Endothelial cell of umbilical vein (primary cell): ENCODE data around the gene LENG8. TPM values are rescaled to one million over a fixed set of nuclear protein-coding genes. Genes with fewer than 3 reads are reported as not detected.

Experiments
- BruUV-seq: library from RNA; stranded (reverse); fragments of 400-500 nt; replicated peaks from 2 replicates; lab custom pipeline; 2021; lab: Mats Ljungman, UMichigan
- CTCF ChIA-PET: fragments of 300-600, 350-600 bp; sonication (Branson Sonifier 250); formaldehyde crosslinking; loops from one replicate; lab custom pipeline; 2021; ENCODE audit warnings: antibody characterized with exemption, inconsistent platforms; lab: Charles Lee
- POLR2A ChIA-PET: fragments of 300-600, 350-600 bp; sonication (Branson Sonifier 250); formaldehyde crosslinking; loops from one replicate; lab custom pipeline; 2021; ENCODE audit warnings: antibody characterized with exemption, inconsistent platforms; lab: Charles Lee
- DNase-seq: peaks from one replicate; pipeline ENCODE4 v3.0.0-alpha.2; 2011; ENCODE audit warnings: low read depth, low spot score
- FAIRE-seq: peaks from 2 replicates; lab custom pipeline; 2011; peaks lifted over from hg19 to GRCh38; lab: Jason Lieb, UNC
- H2AFZ ChIP-seq: 2 replicates; pipeline ENCODE4 v1.6.0; 2012; ENCODE audit warnings: low read depth, low read length, control low read depth, inconsistent platforms
- H3K27ac ChIP-seq: 2 replicates; pipeline ENCODE4 v1.5.1; 2011; ENCODE audit warnings: low read depth, mild to moderate bottlenecking, control low read depth, low read length, moderate library complexity; ENCODE audit not compliant: insufficient read depth
- H3K27me3 ChIP-seq, 2 experiments: 2 replicates each; pipeline versions ENCODE4 v1.6.0 to v1.6.1; 2011; ENCODE audit warnings: low read length in 2 of 2, mixed read lengths in 1 of 2; ENCODE audit not compliant: control insufficient read depth in 2 of 2, insufficient read depth in 2 of 2
- H3K36me3 ChIP-seq, 2 experiments: 2 replicates in 1 of 2; 3 replicates in 1 of 2; pipeline ENCODE4 v1.5.1; 2011; ENCODE audit warnings: low read length in 2 of 2, mild to moderate bottlenecking in 1 of 2, moderate library complexity in 1 of 2; ENCODE audit not compliant: control insufficient read depth in 2 of 2, insufficient read depth in 2 of 2; ENCODE audit errors: extremely low read depth in 1 of 2
- H3K4me1 ChIP-seq: 3 replicates; pipeline ENCODE4 v1.5.1; 2011; ENCODE audit warnings: mild to moderate bottlenecking, low read length; ENCODE audit not compliant: control insufficient read depth, insufficient read depth; ENCODE audit errors: extremely low read depth
- H3K4me2 ChIP-seq: 2 replicates; pipeline ENCODE4 v1.6.1; 2011; ENCODE audit warnings: low read length, control low read depth, mixed read lengths; ENCODE audit not compliant: insufficient read depth
- H3K4me3 ChIP-seq, 3 experiments: fragments of 200-600 bp in 1 of 3; sonication (generic), shearing (Covaris generic) in 1 of 3; replicated peaks in 1 of 3; 2 replicates each; pipeline ENCODE4 v1.5.1; 2011 to 2016; ENCODE audit warnings: control low read depth in 3 of 3, low read length in 3 of 3, mild to moderate bottlenecking in 2 of 3, inconsistent platforms in 1 of 3, low read depth in 1 of 3, moderate library complexity in 1 of 3; ENCODE audit not compliant: insufficient read depth in 1 of 3
- H3K79me2 ChIP-seq: 2 replicates; pipeline ENCODE4 v1.6.0; 2012; ENCODE audit warnings: low read length, inconsistent platforms; ENCODE audit not compliant: control insufficient read depth, insufficient read depth
- H3K9ac ChIP-seq: replicated peaks from 2 replicates; pipeline ENCODE3; 2011; ENCODE audit warnings: low read length, control low read depth; ENCODE audit not compliant: insufficient read depth; ENCODE audit errors: extremely low read depth
- H3K9me1 ChIP-seq: replicated peaks from 3 replicates; pipeline ENCODE4 v1.6.0; 2011; ENCODE audit warnings: mild to moderate bottlenecking, low read length; ENCODE audit not compliant: control insufficient read depth, insufficient read depth; ENCODE audit errors: extremely low read depth
- H3K9me3 ChIP-seq: replicated peaks from 2 replicates; pipeline ENCODE4 v1.5.1; 2012; ENCODE audit warnings: low read length, inconsistent platforms; ENCODE audit not compliant: control insufficient read depth, insufficient read depth
- H4K20me1 ChIP-seq: replicated peaks from 2 replicates; pipeline ENCODE3; 2011; ENCODE audit warnings: mild to moderate bottlenecking, low read length; ENCODE audit not compliant: control insufficient read depth, insufficient read depth; ENCODE audit errors: extremely low read depth
- EZH2 ChIP-seq: IDR thresholded peaks from 2 replicates; pipeline ENCODE4 v1.6.1; 2012; ENCODE audit warnings: borderline replicate concordance, low read depth, mild to moderate bottlenecking, moderate library complexity, low read length, inconsistent platforms; ENCODE audit not compliant: severe bottlenecking
- GATA2 ChIP-seq: IDR thresholded peaks from 2 replicates; pipeline ENCODE4 v1.7.0; 2011; ENCODE audit warnings: low read depth, mild to moderate bottlenecking, moderate library complexity, mixed read lengths, low read length; ENCODE audit not compliant: insufficient read length, insufficient read depth
- dilution Hi-C: fragments of 300-500 bp; cut with MboI; formaldehyde crosslinking; loops from one replicate; pipeline ENCODE4 v1.15.0; 2019; ENCODE audit warnings: low sequenced_read_pairs; ENCODE audit not compliant: extremely low pct_ligation_motif_present
- intact Hi-C: fragments of 100-400 bp; cut with micrococcal nuclease; formaldehyde crosslinking; loops from one replicate; pipeline ENCODE4 v1.10.0; 2022
- polyA plus RNA-seq, 4 experiments: library from polyadenylated mRNA; depleted of rRNA in 3 of 4; stranded (reverse) in 3 of 4; unstranded in 1 of 4; fragments of >200 nt; gene quantifications; 2 replicates each; pipeline versions ENCODE4 v1.2.1 to v1.2.3, GENCODE V29; 2011 to 2012; ENCODE audit warnings: missing spikeins in 1 of 4
- total RNA-seq: library from RNA; stranded (reverse); gene quantifications from 2 replicates; pipeline ENCODE4 v1.2.3, GENCODE V29; 2021

LENG8 gene
- total and polyA plus RNA-seq, 2 donors (not counting 3 experiments of a cell fraction or from before 2014, with no cell fraction given): 130 to 218 TPM

- TF ChIP-seq GATA2 (no peak), EZH2 (peak; percentile 61)
- Histone ChIP-seq H3K79me2 (no peaks in the 10 kb centered on the region), H3K4me2 (no peak overlapping the region), H3K27me3 (peaks cover 36 to 41% of the 10 kb centered on the region in 2 experiments), H3K27ac (no peak overlapping the region), H3K4me3 (no peak overlapping the region), H3K9ac (no peak overlapping the region), H4K20me1 (no peaks in the 10 kb centered on the region), H3K9me1 (no peaks in the 10 kb centered on the region), H3K36me3 (no peaks in the 10 kb centered on the region), H3K4me1 (no peaks in the 10 kb centered on the region), H2AFZ (no peak overlapping the region), H3K9me3 (no peaks in the 10 kb centered on the region)
- FAIRE-seq (no peak), DNase-seq (no peak)
- ChIA-PET POLR2A (no interaction called here), CTCF (interaction anchor here (1.3 kb wide), 2 partner anchors 18 to 29 kb away, joined by 3 to 6 read pairs; no protein-coding TSS in a partner anchor)
- intact Hi-C loops: no loop called here
- BruUV-seq: no TSS peak
- dilution Hi-C loops: no loop called here
Measured at GRCh38 chr19:54420068-54420382, 29.0 kb upstream of the LENG8 start.

- H3K4me3 ChIP-seq: no peak overlapping the region
- ChIA-PET POLR2A (no interaction called here), CTCF (interaction anchor here (1.3 kb wide), 3 partner anchors 18 to 30 kb away, joined by 3 to 6 read pairs (median 4); no protein-coding TSS in a partner anchor)
- no peak overlapping the region for H3K27ac ChIP-seq
- no peaks in the 10 kb centered on the region for H3K9me1 ChIP-seq
- no peak overlapping the region for H2AFZ ChIP-seq
- TF ChIP-seq GATA2: no peak
- TF ChIP-seq EZH2: peak; percentile 59
- intact Hi-C loops (no loop called here), dilution Hi-C loops (no loop called here)
- no peak overlapping the region for H3K9ac ChIP-seq
- no peaks in the 10 kb centered on the region for H3K36me3 ChIP-seq
- FAIRE-seq: no peak
- H4K20me1 ChIP-seq: no peaks in the 10 kb centered on the region
- H3K79me2 ChIP-seq: no peaks in the 10 kb centered on the region
- BruUV-seq: no TSS peak
- peaks cover 34 to 41% of the 10 kb centered on the region in 2 experiments for H3K27me3 ChIP-seq
- no peaks in the 10 kb centered on the region for H3K9me3 ChIP-seq
- no peak overlapping the region for H3K4me2 ChIP-seq
- no peaks in the 10 kb centered on the region for H3K4me1 ChIP-seq
- DNase-seq: no peak
Measured at GRCh38 chr19:54420383-54421168, 28.4 kb upstream of the LENG8 start.
